Stimulated activated naive CD8-positive, alpha-beta T cell treated with anti-CD3 and anti-CD28 coated beads, Interleukin-15, amount 100 ng/mL, for 72 hours (primary cell): ENCODE measurements around the gene HEPN1.

Experiments
- ATAC-seq: fragments of 150-1000 bp; cut with Tn5 transposase; 2 replicates; pipeline ENCODE4 v1.10.0; 2021; ENCODE audit warnings: mild to moderate bottlenecking, moderate library complexity
- DNase-seq, 2 donors: peaks; one replicate each; pipeline ENCODE4 v3.0.0; 2021 to 2022
- H3K27ac Mint-ChIP-seq, 2 donors: one replicate each; pipeline ENCODE4 v1.8.0; 2022; ENCODE audit warnings: mild to moderate bottlenecking in 2 of 2, mixed read lengths in 2 of 2, moderate library complexity in 2 of 2
- H3K27me3 Mint-ChIP-seq: one replicate; pipeline ENCODE4 v1.8.0; 2022; ENCODE audit warnings: mixed read lengths
- H3K4me1 Mint-ChIP-seq: one replicate; pipeline ENCODE4 v1.8.0; 2022; ENCODE audit warnings: mild to moderate bottlenecking, mixed read lengths
- H3K4me3 Mint-ChIP-seq, 2 donors: one replicate each; pipeline ENCODE4 v1.8.0; 2022; ENCODE audit warnings: mild to moderate bottlenecking in 2 of 2, mixed read lengths in 2 of 2, moderate library complexity in 1 of 2
- H3K9me3 Mint-ChIP-seq, 2 donors: one replicate each; pipeline ENCODE4 v1.8.0; 2022; ENCODE audit warnings: mixed read lengths in 2 of 2

HEPN1 gene

DNA sequence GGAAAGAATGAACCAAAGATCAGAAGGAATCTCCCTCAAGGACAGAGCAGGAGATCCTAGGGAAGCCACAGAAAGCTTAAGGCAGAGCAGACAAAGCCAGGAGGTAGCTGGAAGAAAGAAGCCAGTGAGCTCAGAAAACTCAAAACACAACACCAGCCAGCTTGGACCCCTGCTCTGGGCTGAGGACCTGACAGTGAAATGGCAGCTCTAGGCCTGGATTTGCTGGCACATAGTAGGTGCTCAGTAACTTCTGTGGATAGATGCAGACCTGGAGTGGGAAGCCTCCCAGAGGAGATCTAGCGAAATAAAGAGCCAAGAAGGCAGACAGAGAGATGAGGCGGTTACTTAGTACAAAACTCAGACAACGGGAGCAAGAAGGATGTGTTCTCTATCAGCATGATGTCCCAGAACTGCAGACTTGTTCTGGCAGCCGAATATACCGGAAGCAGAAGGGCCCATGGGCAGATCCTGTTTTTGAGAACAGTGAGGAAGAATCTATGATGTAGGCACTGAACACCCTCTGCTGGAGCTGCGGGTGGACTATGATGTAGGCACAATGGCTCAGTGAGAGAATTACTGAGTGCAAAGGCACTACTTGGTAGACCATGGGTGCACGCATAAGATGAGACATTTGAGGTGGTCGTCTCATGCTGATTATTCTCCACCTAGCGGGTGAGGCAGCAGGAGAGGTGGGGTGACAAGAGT is 26.1 kb upstream of the HEPN1 start:
- H3K4me3 Mint-ChIP-seq: no peak overlapping the region
- H3K9me3 Mint-ChIP-seq: no peaks in the 10 kb centered on the region
- H3K27ac Mint-ChIP-seq: no peak overlapping the region
- ATAC-seq (no peak), DNase-seq (no peak)
- peaks cover 8% of the 10 kb centered on the region for H3K27me3 Mint-ChIP-seq
- no peaks in the 10 kb centered on the region for H3K4me1 Mint-ChIP-seq

DNA sequence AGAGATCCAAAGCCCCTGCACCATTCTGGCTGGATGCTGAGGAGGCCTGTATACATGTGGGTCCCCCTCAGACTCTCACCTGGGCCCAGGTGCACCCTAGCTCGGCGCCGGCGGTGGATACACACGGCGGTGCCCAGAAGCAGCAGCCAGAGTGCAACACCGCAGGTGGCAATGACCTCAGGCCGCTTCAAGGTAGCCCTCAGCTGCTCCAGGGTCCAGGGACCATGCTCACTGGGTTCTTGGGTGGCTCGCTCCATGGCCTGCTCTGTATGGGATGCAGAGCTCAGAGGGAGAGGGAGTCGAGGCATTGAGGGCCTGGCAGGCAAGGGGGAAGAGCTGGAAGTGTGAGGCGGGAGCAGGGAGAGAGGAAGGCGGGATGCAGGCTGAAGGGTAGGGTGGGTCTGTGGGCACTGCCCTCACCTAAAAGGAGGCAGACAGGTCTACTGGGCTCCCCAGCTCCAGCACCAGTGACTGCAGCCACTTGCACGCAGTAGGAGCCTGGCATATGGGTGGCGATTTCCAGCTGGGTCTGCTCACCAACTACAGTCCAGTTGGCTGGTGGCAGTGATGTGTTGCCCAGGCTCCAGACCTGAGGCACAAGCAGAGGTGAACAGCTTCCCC is 25.2 kb upstream of the HEPN1 start:
- Mint-ChIP-seq H3K9me3 (no peaks in the 10 kb centered on the region), H3K27me3 (peaks cover 8% of the 10 kb centered on the region), H3K4me1 (no peaks in the 10 kb centered on the region), H3K4me3 (no peak overlapping the region), H3K27ac (no peak overlapping the region)
- ATAC-seq (no peak), DNase-seq (no peak)

DNA sequence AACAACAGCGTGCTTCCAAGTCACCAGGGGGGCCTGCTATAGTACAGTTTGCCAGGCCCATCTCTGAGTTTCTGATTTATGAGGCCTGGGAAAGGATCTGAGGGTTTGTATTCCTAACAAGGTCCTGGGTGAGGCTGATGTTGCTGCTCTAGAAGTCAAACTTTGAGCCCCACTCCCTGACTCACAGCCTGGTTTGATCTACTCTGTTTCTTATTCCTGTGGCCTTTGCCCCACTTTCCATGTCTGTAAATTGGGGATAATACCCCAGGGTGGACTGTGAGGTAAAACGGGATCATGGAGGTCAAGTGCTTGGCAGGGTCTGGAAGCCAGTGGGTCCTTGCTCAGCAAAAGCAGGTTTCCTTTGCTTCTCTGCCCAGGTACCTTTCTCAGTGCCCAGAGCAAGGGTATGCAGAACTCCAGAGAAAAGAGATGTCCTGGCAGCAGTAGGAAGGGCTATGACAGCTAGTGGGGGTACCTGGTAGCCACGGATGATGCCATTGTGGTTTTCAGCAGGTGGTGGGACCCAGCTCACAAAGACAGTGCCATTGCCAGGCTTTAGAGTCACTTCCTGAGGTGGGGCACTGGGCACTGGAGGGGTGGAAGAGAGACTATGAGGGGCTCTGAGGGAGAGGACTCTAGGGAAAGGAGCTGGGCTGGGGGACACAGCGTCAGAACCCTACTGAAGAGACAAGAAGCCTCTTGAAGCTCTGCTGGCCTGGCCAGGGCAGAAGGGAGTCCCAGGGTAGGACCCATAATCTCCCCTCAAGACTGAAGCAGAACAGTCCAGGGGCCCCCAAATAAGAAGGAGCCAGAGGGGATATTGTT is 24.2 kb upstream of the HEPN1 start:
- H3K4me1 Mint-ChIP-seq: no peaks in the 10 kb centered on the region
- no peak for DNase-seq
- H3K27me3 Mint-ChIP-seq: peaks cover 17% of the 10 kb centered on the region
- H3K9me3 Mint-ChIP-seq: no peaks in the 10 kb centered on the region
- ATAC-seq: no peak
- H3K27ac Mint-ChIP-seq: no peak overlapping the region
- H3K4me3 Mint-ChIP-seq: no peak overlapping the region

DNA sequence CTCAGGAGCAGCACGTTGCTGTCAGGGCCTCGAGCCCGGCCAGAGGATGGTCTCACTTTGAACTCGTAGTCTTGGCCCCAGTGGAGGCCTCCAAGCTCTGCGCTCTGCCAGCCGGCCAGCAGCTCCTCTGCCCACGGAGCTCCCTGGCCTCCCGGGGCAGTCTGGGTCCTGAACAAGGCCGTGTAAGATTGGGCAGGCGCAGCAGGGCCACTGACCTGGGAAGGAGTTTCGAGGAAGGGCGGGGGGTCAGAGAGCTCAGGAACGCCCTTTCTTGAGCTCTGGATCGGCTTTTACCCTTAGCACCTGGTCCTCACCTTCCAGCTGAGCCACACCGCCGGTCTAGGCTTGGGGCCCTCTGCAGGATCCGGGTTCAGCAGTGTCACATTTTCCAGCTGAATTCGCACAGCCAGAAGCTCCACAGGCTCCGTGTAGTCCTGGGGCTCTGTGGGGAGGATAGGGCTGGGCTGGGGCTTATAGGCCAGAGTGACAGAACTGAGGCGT is 23.5 kb upstream of the HEPN1 start:
- ATAC-seq (no peak), DNase-seq (no peak)
- Mint-ChIP-seq H3K27me3 (peaks cover 22% of the 10 kb centered on the region), H3K9me3 (no peaks in the 10 kb centered on the region), H3K4me3 (no peak overlapping the region), H3K27ac (no peak overlapping the region), H3K4me1 (no peaks in the 10 kb centered on the region)

DNA sequence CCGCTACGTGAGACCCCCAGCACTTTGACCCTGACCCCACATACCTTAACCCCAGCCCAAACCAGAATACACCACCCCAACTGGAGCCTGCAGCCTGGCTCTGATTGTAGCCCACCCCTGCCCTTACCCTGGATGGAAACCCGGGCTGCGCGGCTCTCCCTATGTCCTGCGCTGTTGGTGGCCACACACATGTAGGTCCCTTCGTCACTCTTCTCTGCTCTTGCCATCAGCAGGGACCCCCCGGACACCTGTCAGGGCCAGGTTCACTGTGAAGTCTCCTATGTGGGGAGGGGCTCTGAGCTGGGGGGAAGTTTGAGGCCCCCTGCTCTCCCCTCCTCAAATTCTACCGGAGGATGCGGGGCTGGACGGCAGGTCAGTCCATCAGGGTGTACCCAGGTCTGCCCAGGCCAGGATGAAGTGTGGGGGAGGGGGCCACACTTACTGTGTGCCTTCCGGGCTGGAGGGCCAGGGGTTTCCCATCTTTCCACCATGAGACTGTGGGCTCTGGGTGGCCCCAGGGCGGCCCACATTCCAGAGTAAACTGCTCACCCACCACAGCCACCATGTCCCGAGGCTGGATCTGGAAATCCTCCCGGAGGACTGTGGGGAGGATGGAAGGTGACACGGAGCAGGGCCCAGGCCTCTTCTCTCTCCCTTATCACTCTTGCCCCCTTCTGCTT is 22.8 kb upstream of the HEPN1 start:
- Mint-ChIP-seq H3K9me3 (no peaks in the 10 kb centered on the region), H3K4me3 (no peak overlapping the region), H3K4me1 (no peaks in the 10 kb centered on the region), H3K27me3 (peaks cover 29% of the 10 kb centered on the region), H3K27ac (no peak overlapping the region)
- ATAC-seq (no peak), DNase-seq (no peak)

DNA sequence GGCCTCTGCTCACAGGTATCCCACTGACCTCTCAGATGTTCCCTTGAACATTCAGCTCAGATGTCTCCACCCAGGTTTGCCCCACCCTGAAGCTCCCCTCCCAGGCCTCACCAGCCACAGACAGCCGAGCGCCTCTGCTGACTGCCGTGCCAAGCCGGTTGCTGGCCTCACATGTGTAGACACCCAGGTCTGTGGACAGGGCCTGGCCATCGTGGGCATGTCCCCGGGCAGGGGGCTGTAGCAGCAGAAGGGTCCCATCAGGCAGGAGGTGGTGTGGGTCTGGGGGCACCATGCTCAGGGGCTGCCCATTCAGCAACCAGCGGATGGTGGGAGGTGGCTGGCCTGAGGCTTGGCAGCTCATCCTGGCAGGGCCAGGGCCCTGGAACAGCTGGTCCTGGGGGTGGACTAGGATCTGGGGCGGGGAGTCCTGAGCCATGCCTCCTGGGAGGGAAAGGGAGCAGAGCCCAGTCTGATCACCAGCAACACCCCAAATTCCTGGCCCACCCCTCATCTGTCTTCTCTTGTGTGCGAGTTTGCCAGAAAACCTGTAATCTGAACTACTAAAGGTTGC is 22.1 kb upstream of the HEPN1 start:
- DNase-seq: no peak
- H3K4me1 Mint-ChIP-seq: no peaks in the 10 kb centered on the region
- no peaks in the 10 kb centered on the region for H3K9me3 Mint-ChIP-seq
- peaks cover 36% of the 10 kb centered on the region for H3K27me3 Mint-ChIP-seq
- no peak overlapping the region for H3K4me3 Mint-ChIP-seq
- H3K27ac Mint-ChIP-seq: no peak overlapping the region
- ATAC-seq: no peak

DNA sequence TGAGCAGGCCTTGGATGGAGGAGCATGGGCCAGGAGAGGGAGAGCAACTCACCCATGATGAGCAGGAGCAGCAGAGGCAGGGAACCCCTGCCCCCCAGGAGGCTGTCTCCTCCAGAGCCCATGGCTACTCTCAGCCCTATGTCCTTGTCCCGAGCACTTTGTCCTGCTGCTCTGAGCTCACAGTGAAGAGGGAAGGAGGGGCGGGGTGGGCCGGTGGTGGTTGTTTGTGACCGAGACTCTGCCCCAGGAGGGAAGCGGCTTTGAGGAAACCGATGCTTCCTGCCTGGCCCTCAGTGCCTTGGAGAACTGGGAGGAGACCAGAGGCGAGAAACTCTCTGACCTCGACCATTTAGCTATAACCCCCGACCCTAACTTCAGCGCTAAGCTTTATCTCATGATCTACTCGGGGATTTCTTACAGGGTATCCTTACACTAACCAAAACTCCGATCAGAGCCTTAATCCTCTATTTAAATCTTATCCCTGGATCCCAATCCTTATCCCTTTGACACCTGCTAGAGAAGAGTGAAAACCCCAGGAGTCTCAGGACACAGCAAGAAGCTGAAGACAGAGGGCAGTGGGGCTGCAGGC is 21.3 kb upstream of the HEPN1 start, which contains the start of gene ROBO4:
TSS of gene ROBO4 (minus strand) at position 192 of the 589 bp plus-strand sequence. CDS start at position 122, 70 bp downstream.
- ATAC-seq: no peak
- Mint-ChIP-seq H3K27ac (peak within 1 kb of the TSS in 1 of 2 donors; percentile 44), H3K9me3 (no peaks in the 10 kb centered on the region), H3K4me3 (no peak within 1 kb of the TSS), H3K4me1 (no peaks in the 10 kb centered on the region), H3K27me3 (peaks cover 34% of the 10 kb centered on the region)
- no peak for DNase-seq

DNA sequence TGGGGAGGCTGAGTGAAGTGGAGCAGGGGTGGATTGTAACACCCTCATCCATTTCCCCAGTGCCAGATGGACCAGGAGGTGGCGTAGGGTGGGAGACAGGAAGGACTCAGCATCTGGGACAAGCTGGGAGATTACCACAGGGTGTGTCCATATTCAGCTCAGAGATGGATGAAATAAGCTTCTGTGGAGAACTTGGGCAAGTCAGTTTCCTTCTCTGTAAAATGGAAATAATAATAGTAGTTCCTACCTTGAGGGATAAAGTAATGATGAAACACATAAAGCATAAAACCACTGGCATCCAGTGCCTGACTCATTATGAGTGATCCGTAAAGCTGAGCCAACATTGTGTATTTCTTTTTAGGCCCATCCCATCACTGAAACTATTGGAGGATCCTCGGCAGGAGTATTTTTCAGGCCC is 20.8 kb upstream of the HEPN1 start:
- Mint-ChIP-seq H3K4me1 (no peaks in the 10 kb centered on the region), H3K9me3 (no peaks in the 10 kb centered on the region), H3K27ac (no peak overlapping the region), H3K4me3 (no peak overlapping the region), H3K27me3 (peaks cover 29% of the 10 kb centered on the region)
- DNase-seq (no peak), ATAC-seq (no peak)

DNA sequence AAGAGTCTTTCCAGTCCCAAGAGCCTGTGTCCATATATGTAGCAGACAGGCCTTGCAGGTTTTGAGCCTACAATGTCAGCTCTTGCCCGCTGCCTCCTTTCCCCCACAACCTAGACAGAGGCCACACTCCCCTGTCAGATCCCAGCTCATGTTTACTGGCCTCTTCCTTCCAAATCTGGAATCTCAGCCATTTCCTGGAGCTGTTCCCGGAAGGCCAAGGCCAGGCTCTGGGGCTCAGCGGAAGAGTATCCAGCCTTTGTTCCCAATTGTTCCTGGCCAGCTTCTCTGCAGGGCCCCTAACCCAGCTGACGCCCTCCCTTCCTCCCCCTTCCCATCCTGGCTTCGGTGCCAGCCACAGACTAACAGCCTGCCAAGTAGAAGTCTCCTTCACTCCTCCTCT is 20.3 kb upstream of the HEPN1 start:
- DNase-seq: no peak
- Mint-ChIP-seq H3K4me3 (no peak overlapping the region), H3K27ac (no peak overlapping the region), H3K27me3 (peaks cover 29% of the 10 kb centered on the region), H3K9me3 (no peaks in the 10 kb centered on the region), H3K4me1 (no peaks in the 10 kb centered on the region)
- ATAC-seq: no peak

DNA sequence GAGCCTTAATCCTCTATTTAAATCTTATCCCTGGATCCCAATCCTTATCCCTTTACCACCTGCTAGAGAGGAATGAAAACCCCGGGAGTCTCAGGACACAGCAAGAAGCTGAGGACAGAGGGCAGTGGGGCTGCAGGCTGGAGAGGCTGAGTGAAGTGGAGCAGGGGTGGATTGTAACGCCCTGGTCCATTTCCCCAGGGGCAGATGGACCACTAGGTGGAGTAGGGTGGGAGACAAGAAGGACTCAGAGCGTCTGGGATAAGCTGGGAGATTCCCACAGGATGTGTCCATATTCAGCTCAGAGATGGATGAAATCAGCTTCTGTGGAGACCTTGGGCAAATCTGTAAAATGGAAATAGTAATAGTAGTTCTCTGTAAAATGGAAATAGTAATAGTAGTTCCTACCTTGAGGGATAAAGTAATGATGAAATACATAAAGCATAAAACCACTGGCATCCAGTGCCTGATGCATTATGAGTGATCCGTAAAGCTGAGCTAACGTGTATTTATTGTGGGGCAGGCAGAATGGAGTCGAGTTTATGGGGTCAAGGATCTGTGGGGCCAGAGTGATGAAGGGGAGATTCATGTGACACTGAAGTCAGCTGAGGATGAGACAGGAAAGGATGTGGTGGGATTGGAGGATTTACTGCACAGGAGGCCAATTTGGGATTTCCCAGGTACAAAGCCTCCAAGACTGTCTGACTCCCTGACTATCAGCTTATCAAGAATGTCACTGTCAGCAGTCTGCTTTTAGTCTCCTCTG is 19.5 kb upstream of the HEPN1 start:
- no peak for DNase-seq
- Mint-ChIP-seq H3K27ac (no peak overlapping the region), H3K27me3 (peaks cover 29% of the 10 kb centered on the region), H3K9me3 (no peaks in the 10 kb centered on the region), H3K4me3 (no peak overlapping the region), H3K4me1 (no peaks in the 10 kb centered on the region)
- ATAC-seq: no peak

DNA sequence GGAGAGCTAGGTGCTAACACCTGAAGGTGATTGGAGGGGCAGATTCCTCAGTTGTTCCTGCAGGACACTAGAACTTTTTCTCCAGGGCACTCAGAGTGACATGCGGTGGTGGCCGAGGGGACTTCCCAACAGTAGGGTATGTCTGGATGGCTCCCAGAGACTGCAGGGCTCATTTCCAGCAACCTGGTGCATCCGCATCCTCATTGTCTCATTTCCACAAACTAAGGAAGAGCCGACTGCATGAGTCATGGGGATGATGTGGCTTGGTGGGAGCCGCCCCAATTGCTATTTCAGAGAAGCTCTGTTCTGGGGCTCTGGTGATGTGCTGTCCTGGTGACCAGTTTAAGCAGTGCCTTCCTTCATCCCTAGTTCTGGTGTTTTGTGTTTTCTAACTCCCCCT is 18.6 kb upstream of the HEPN1 start:
- Mint-ChIP-seq H3K4me3 (no peak overlapping the region), H3K9me3 (no peaks in the 10 kb centered on the region), H3K27me3 (peaks cover 30% of the 10 kb centered on the region), H3K27ac (no peak overlapping the region), H3K4me1 (no peaks in the 10 kb centered on the region)
- no peak for ATAC-seq
- DNase-seq: no peak

DNA sequence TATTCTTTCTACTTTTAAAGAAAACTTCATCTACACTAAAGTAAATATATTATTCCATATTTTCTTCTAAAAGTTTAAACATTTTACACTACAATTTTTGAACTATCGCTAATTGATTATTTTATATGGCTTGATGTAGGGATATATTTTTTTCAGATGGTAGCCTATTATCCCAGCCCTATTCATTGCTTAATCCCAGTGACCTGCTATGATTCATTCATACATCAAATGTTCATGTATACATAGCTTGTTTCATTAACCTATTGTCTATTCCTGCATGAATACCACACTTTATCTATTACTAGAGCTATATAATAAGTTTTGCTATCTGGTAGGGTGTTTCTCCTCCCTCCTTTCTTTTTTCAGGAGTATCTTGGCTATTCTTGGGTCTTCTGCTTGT is 16.4 kb upstream of the HEPN1 start:
- DNase-seq (no peak), ATAC-seq (no peak)
- Mint-ChIP-seq H3K4me1 (no peaks in the 10 kb centered on the region), H3K27ac (no peak overlapping the region), H3K9me3 (no peaks in the 10 kb centered on the region), H3K4me3 (no peak overlapping the region), H3K27me3 (peaks cover 39% of the 10 kb centered on the region)

DNA sequence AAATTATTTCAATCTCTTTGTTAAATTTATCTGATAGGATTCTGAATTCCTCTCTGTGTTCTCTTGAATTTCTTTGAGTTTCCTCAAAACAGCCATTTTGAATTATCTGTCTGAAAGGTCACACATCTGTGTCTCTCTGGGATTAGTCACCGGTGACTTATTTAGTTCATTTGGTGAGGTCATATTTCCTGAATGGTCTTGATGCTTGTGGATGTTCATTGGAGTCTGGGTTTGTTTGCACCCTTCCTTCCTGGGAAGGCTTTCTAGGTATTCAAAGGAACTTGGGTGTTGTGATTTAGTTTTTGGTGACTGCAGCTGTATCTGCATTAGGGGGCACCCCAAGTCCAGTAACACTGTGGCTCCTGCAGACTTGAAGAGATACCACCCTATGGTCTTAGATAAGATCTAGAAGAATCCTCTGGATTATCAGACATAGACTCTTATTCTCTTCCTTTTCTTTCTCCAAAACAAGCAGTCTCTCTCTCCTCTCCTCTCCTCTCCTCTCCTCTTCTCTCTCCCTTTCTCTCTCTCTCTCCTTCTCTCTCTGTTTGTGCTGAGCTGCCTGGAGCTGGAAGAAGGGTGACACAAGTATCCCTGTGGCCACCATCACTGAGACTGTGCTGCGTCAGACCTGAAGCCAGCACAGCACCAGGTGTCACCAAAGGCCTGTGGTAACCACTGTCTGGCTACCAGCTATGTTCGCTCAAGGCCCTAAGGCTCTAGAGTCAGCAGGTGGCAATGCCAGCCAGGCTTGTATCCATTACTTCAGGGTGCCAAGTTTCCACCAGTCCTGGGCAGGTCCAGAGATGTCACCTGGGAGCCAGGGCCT is 3.3 kb upstream of the HEPN1 start:
- Mint-ChIP-seq H3K4me3 (no peak overlapping the region), H3K27ac (no peak overlapping the region), H3K27me3 (no peaks in the 10 kb centered on the region), H3K4me1 (peaks cover 5% of the 10 kb centered on the region), H3K9me3 (peaks cover 12 to 15% of the 10 kb centered on the region in 2 donors)
- no peak for DNase-seq
- peak; percentile 39 for ATAC-seq

DNA sequence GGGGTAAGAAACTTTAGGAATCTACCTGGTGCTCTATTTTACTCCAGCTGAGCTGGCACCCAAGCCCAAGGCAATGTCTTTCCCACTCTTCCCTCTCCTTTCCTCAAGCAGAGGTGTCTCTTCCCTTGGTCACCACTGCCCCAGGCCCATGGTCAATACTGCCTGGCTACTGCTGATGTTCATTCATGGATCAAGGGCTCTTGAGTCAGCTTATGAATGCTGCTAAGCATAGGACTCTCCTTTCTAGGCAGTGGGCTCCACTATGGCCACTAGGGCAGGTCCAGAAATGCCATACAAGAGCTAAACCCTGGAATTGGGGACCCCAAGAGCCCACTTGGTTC is 2.7 kb upstream of the HEPN1 start:
- Mint-ChIP-seq H3K9me3 (peaks cover 12 to 13% of the 10 kb centered on the region in 2 donors), H3K4me1 (peaks cover 5% of the 10 kb centered on the region), H3K4me3 (no peak overlapping the region), H3K27me3 (no peaks in the 10 kb centered on the region), H3K27ac (no peak overlapping the region)
- no peak for DNase-seq
- ATAC-seq: no peak
